HG03460 (cell line): ENCODE measurements around the gene SPACA9.

Experiments
- ATAC-seq: cut with Tn5 transposase; IDR thresholded peaks from one replicate; pipeline ENCODE4 v1.9.1; 2021; ENCODE audit not compliant: unreplicated experiment

The SPACA9 gene

DNA sequence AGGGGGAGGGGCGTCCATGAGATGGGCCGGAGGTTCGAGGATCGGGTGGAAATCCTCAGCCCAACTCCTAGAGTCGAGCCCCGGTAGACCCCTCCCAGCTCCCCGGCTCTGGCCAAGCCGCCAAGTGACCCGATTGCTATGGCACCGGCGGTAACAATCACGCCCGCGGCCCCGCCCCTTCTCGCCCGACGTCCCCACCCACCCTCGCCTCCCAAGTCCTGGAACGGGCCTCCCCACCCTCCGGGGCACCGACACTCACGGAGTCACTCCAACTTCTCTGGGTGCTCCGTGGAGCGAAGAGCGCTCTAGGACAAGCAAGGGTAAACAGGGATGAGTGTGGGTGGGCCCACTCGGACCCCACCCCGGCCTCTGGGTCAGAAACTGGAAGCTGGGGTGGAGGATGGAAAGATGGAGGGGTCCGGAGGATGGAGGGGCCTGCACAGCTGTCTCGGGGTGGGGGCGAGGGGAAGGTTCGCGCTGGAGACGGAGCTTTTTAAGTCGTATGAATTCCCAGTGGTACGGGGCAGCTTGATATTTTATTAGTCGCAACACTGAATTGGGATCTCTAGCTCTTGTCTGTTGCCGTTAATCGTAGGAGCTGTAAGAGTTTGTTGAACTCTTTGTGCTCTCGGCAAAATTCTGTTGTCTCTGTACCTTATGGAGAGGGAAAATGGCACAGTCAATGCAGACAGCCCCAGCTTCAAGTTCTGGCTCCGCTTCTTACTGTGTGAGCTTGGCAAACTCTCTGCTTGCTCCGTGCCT, at the start of gene SPACA9:
Gene SPACA9, plus strand, starts transcription at position 204 of the 762 bp plus-strand sequence. CDS start 5,050 bp downstream, outside the sequence.
- no peak for ATAC-seq

DNA sequence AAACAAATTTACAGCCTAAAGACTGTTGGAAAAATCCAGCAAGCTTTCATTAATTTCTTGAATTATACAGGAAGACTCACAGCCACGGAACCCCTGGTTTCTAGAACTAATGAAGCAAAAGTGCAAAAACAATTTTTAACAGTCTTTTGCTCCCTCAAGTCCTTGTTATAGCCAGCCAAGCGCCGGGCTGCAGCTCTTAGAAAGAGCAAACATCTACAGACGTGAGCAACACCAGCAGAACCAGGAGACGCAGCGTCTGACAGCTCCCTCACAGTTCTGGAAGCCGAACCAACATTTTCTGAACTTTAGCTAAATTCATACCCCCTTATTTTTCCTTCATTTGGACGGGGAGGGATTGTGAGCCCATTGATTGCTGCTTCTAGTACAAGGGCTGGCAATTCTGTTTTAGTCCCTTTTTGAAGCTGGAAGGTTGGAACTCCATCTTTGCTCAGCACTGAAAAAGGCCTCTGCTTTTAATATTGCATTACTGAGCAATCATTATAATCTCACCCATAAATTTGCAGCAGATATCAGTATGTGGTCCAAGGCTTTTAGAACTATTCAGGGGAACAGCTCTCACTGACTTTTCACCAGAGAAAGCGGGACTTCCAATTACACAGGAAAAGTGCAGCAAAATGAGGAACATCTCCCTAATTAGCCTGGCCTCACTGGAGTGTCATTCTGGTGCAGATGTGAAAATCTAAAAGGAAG, 46.4 kb upstream of the SPACA9 start:
- no peak for ATAC-seq

GRCh38 chr9:132833550-132834121, 45.1 kb upstream of the SPACA9 start:
- no peak for ATAC-seq

- ATAC-seq = no peak
These were observed 44.4 kb upstream of the SPACA9 start for GRCh38 chr9:132834343-132834742.

- ATAC-seq = no peak
These were observed 41.0 kb upstream of the SPACA9 start for GRCh38 chr9:132837501-132838286.

DNA sequence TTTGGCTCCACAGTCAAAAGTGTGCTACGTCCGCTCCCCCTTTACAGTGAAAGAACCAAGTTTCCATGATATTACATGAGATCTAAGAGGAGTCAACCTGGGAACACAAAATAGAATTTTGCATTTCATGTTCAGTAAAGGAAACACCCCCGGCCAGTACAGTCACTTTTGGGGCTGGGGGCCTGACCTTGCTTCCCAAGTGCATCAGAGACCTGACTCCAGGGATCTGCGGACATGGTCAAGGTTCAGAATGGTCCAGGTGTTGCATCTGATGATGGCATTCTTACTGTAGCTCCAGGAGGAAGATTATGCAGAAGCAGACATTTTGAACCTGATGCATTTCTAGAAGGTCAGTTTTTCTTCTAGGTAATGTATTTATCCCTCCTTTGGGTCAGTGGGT, 40.4 kb upstream of the SPACA9 start:
- ATAC-seq = no peak

GRCh38 chr9:132840980-132841379, 37.7 kb upstream of the SPACA9 start:
- ATAC-seq = no peak

GRCh38 chr9:132842124-132843044, 36.3 kb upstream of the SPACA9 start:
- ATAC-seq = no peak

GRCh38 chr9:132846109-132846917, 32.4 kb upstream of the SPACA9 start:
- ATAC-seq = no peak

- ATAC-seq = no peak
These were observed 31.7 kb upstream of the SPACA9 start for GRCh38 chr9:132846918-132847515.

DNA sequence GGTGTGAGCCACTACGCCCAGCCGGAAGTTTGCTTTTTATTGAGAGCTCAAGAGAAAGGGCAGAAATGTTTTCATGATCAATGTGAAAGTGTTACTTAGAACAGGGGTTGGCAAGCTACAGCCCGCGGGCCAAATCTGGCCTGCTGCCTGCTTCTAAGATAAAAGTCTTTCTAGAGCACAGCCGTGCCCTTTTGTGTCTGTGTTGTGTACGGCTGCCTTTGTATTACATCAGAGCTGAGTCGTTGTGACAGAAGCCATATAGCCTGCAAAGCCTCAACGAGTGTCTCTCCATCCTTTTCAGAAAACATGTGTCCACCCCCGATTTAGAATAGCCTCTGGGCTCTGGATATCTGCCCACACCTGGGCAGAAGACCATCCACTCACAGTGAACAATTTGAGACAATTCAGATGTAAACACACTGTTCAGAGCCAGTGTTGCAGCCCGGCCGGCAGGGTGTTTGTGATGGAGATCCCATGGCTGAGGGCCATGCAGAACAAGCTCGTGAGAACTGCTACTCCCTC, 29.5 kb upstream of the SPACA9 start:
- no peak for ATAC-seq

DNA sequence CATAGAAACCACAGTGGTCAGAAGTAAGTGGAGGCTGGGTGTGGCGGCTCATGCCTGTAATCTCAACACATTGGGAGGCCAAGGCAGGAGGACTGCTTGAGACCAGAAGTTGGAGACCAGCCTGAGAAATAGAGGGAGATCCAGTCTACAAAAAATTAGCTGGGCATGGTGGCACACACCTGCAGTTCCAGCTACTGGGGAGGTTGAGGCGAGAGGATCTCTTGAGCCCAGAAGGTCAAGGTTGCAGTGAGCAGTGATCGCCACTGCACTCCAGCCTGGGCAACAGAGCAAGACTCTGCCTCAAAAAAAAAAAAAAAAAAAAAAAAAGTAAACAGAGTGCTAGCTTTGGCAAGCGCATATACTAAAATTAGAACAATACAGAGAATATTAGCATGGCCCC, 25.2 kb upstream of the SPACA9 start:
- ATAC-seq = no peak

DNA sequence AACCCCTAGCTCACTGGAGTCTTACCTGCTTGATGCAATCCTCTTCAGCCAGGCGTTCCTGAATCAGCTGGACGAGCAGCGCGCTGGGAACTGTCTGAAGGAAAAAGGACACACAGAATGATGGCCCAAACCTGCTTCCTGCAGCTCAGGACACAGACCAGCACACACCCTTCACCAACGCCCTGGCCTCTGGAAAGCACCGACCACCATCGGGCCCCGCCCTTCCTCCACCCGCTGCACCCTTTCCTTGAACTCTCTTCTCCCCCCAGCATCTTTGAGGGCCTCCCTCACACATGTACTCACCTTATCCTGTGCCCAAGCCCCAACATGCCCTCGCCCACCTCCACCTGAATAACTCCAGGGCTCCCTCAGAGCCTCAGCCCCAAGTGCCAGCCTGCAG, 23.9 kb upstream of the SPACA9 start:
- ATAC-seq = no peak

DNA sequence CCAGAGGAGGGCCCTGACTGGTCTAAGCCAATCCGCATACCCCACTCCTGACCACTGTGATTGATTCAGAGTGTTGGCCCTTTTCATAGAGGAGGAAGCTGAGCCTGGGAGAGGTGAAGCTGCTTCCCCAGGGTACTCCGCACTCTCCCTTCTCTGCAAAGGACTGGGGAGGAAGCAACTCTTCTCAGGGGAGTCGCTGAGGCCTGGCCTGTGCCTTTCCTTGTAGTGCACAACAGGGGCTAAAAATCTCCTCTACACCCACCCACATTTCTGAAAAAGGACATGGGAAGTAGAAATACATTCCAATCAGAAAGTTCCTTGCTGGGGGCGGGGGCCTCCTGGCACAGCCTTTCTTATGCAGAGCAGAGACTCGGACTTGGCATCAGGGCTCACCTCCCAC, 22.8 kb upstream of the SPACA9 start:
- no peak for ATAC-seq

- no peak for ATAC-seq
These were observed 21.7 kb upstream of the SPACA9 start for GRCh38 chr9:132857031-132857430.

GRCh38 chr9:132857616-132858342, 20.9 kb upstream of the SPACA9 start:
- no peak for ATAC-seq

DNA sequence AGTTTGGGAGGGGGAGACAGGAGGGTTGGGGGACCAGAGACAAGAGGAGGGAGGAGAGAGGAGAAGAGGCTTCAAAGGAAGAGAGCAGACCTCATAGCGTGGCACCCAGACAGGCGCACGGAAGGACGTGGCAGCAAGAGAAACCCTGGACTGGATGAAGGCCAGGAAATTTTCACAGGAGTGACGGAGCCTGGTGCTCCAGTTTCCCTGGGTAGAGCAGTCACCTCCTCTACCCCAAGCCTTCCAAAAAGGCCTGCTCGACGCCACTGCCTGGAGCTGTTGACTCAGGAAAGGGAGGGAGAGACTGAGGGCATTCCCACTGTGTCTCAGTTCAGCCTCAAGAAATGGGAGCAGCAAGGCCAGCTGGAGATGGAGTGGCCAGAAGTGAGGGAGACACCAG, 19.9 kb upstream of the SPACA9 start:
- ATAC-seq = no peak

DNA sequence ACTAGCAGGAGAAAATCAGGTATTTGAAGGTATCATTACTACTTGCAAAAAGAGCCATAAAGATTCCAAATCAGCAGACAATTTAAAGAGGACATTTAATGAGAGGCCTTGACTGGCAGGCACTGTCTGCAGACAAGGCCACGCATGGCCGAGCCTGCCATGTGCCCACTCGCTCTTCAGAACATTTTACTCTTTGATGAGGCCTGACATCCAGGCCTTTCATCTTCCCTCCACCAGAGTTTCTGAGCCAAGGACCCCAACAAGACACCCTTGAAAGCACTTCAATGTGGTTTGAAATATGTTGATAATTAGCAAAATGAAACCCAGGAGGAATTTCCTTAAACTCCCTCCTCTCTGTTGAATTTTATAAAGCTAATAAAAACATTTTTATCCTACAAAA, 17.0 kb upstream of the SPACA9 start:
- ATAC-seq = no peak
